ENCODE results near the gene CRHR2. TPM values are rescaled to one million over a fixed set of nuclear protein-coding genes. Genes with fewer than 3 reads are reported as not detected.

The CRHR2 gene
- total and polyA plus RNA-seq, 7 donors, result under 0.01 TPM; not detected in 6

DNA sequence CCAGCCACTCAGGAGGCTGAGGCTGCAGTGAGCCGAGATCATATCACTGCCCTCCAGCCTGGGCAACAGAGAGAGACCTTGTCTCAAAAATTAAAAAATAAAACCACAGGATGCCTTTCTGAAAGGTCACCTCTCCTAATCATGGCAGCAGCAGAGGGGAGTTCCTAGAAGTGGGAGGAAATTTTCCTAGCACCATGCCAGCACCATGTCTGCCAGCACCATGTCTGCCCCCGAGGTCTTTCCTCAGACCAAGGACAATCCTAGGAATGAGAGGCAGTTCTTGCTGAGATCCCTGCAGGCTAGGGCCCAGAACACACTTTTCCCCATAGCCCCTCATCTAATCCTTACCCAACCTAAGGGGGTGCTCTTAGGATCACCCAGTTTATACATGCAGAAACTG is 47.4 kb upstream of the CRHR2 start:
- H3K36me3 ChIP-seq, result no peaks in the 10 kb centered on the region
- H3K4me3 ChIP-seq, result no peak overlapping the region
- DNase-seq, result no peak
- intact Hi-C loops (cut with DNase I), result no loop called here
- peaks cover 0 to 6% (median 0%) of the 10 kb centered on the region in 3 donors for H3K27me3 ChIP-seq
- 78 to 82% methylated on average over 2 of the region's 2 CpGs for WGBS, 2 donors
- no peaks in the 10 kb centered on the region for H3K4me1 ChIP-seq
- H3K9me3 ChIP-seq, result no peaks in the 10 kb centered on the region
- H3K27ac ChIP-seq, result no peak overlapping the region
- TF ChIP-seq, protein P1, sequence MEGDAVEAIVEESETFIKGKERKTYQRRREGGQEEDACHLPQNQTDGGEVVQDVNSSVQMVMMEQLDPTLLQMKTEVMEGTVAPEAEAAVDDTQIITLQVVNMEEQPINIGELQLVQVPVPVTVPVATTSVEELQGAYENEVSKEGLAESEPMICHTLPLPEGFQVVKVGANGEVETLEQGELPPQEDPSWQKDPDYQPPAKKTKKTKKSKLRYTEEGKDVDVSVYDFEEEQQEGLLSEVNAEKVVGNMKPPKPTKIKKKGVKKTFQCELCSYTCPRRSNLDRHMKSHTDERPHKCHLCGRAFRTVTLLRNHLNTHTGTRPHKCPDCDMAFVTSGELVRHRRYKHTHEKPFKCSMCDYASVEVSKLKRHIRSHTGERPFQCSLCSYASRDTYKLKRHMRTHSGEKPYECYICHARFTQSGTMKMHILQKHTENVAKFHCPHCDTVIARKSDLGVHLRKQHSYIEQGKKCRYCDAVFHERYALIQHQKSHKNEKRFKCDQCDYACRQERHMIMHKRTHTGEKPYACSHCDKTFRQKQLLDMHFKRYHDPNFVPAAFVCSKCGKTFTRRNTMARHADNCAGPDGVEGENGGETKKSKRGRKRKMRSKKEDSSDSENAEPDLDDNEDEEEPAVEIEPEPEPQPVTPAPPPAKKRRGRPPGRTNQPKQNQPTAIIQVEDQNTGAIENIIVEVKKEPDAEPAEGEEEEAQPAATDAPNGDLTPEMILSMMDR (IDR thresholded peaks at IDR 0.05), result no peak
- TF ChIP-seq POLR2A (IDR thresholded peaks at IDR 0.05) (no peak), POLR2AphosphoS5 (IDR thresholded peaks at IDR 0.05) (no peak), EP300 (IDR thresholded peaks at IDR 0.05) (no peak)

DNA sequence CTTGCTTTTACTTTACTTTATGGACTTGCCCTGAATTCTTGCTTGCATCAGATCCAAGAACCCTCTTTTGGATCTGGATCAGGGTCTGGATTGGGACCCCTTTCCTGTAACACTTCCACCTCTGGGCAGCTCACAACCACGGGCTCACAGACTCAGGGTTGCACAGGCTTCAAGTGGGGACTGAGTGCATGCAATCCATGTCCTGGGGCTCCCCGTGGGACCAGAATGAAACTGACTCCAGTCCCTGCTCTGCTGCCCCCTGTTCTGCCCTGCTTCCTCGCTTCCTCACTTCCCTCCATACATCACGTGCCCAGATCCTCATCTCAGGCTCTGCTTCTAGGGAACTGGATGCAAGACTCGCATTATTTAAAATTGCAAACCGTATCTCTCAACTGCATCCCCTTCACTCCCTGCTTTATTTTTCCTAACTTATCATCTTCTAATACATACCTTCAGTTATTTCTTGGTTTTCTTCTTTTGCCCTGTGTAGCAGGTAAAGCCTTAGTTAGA is 46.4 kb upstream of the CRHR2 start:
- no peaks in the 10 kb centered on the region for H3K4me1 ChIP-seq
- H3K27ac ChIP-seq, result no peak overlapping the region
- H3K27me3 ChIP-seq, result peaks cover 0 to 6% (median 0%) of the 10 kb centered on the region in 3 donors
- no peaks in the 10 kb centered on the region for H3K36me3 ChIP-seq
- H3K4me3 ChIP-seq, result no peak overlapping the region
- TF ChIP-seq, protein P1 (IDR thresholded peaks at IDR 0.05), result no peak
- TF ChIP-seq EP300 (IDR thresholded peaks at IDR 0.05), result no peak
- no peak for TF ChIP-seq POLR2A (IDR thresholded peaks at IDR 0.05)
- TF ChIP-seq POLR2AphosphoS5 (IDR thresholded peaks at IDR 0.05), result no peak
- no peak for DNase-seq
- intact Hi-C loops (cut with DNase I), result no loop called here
- WGBS, 2 donors, result 78 to 80% methylated on average over 6 of the region's 6 CpGs
- no peaks in the 10 kb centered on the region for H3K9me3 ChIP-seq

DNA sequence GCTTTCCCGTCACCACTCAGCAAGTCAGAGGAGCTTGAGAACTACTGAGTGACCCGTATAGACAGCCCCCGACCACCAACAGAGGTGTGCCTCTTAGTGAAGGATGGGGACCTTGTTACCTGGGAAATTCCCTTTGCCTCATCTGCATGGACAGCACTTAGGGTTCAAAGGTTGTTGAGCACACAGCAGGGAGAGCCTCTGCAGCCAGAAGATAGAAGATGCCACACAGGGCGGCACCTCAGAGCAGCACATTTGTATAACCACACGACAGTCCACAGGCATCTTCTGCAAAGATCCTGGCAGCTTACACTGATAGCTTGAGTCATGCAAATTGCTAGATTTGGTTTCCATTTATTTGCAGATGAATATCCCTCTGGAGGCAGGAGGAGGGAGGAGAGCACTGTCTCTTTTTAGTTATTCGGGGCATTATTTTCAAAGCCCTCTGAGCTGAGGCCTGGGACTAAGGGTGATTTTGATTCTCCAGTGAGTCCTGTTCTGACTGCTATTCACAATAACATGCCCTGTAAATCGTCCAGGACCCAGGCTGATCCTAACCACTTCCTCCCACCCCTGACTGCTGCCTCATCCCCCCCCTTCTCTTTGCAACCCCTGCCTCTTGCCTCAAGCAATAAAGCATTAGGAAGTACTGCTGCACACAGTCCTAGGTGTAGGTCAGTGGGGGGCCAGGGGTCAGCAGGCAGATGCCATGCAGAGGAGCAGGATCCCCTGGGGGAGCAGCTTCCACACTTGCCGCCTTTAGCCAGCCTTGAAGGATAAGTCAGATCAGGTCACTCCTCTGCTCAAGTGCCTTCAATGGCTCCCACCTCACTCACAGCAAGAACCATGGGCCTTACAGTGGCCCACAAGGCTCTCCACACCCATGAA is 45.0 kb upstream of the CRHR2 start:
- WGBS, 2 donors, result 48 to 52% methylated on average over 8 of the region's 8 CpGs
- no peaks in the 10 kb centered on the region for H3K36me3 ChIP-seq
- intact Hi-C loops (cut with DNase I), result no loop called here
- TF ChIP-seq POLR2A (IDR thresholded peaks at IDR 0.05), result no peak
- no peak for TF ChIP-seq POLR2AphosphoS5 (IDR thresholded peaks at IDR 0.05)
- TF ChIP-seq, protein P1 (IDR thresholded peaks at IDR 0.05), result no peak
- TF ChIP-seq EP300 (IDR thresholded peaks at IDR 0.05), result no peak
- no peaks in the 10 kb centered on the region for H3K27me3 ChIP-seq
- H3K4me1 ChIP-seq, result no peaks in the 10 kb centered on the region
- DNase-seq, result no peak
- H3K4me3 ChIP-seq, result no peak overlapping the region
- no peaks in the 10 kb centered on the region for H3K9me3 ChIP-seq
- no peak overlapping the region for H3K27ac ChIP-seq

DNA sequence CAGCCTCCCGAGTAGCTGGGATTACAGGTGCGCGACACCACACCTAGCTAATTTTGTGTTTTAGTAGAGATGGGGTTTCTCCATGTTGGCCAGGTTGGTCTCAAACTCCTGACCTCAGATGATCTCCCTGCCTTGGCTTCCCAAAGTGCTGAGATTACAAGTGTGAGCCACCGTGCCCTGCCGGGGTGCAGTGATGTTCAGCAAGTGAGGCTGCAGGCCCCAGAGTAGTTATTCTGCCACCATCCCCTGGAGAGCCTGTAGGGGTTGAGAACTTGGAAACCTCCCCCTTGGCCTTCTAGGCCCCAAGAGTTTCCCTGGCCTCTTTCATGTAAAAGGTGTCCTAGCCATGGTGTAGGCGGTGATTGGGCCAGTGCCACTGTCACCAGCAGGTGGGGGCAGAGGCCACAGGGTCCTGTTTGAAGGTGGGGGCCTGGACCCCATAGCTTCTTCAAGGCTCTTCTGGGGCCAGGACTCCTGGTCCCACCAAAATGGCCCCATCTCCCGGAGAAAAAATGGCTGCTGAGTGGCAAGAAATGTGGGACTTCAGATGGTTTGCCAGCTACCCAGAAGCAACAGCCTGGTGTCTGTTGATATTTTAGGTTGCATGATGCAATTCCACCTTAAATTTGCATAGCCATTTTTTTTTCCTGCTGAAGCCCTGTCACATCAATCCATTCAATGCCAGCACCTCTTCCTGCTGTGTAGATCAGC is 44.2 kb upstream of the CRHR2 start:
- no peak for DNase-seq
- WGBS, 2 donors, result 95 to 96% methylated on average over 7 of the region's 7 CpGs
- intact Hi-C loops (cut with DNase I), result no loop called here
- no peaks in the 10 kb centered on the region for H3K9me3 ChIP-seq
- no peaks in the 10 kb centered on the region for H3K36me3 ChIP-seq
- no peak overlapping the region for H3K4me3 ChIP-seq
- no peaks in the 10 kb centered on the region for H3K4me1 ChIP-seq
- TF ChIP-seq, protein P1 (IDR thresholded peaks at IDR 0.05), result no peak
- no peak for TF ChIP-seq EP300 (IDR thresholded peaks at IDR 0.05)
- no peak for TF ChIP-seq POLR2A (IDR thresholded peaks at IDR 0.05)
- TF ChIP-seq POLR2AphosphoS5 (IDR thresholded peaks at IDR 0.05), result no peak
- no peaks in the 10 kb centered on the region for H3K27me3 ChIP-seq
- H3K27ac ChIP-seq, result no peak overlapping the region

All from sigmoid colon (tissue), 7 donors.